Esophagus muscularis mucosa (tissue), 4 donors: ENCODE results near the gene LAMTOR5.

Source experiments
- EP300 ChIP-seq: sonication (generic); formaldehyde crosslinking; IDR thresholded peaks from one replicate; pipeline ENCODE4 v1.6.1; 2017; ENCODE audit warnings: antibody characterized with exemption
- POLR2AphosphoS5 ChIP-seq, 2 donors: sonication (generic); formaldehyde crosslinking; IDR thresholded peaks; one replicate each; pipeline ENCODE4 v1.6.1; 2017; ENCODE audit warnings: antibody characterized with exemption in 2 of 2
- TF ChIP-seq, protein P1 (sequence below), 3 experiments: fragments of 200-600 bp in 2 of 3; fragments of 450-650 bp in 1 of 3; sonication (generic) in 2 of 3; IDR thresholded peaks; one replicate each; pipeline ENCODE4 v1.5.1; 2017 to 2019; ENCODE audit warnings: antibody characterized with exemption in 3 of 3, mild to moderate bottlenecking in 2 of 3, moderate library complexity in 1 of 3

DNA sequence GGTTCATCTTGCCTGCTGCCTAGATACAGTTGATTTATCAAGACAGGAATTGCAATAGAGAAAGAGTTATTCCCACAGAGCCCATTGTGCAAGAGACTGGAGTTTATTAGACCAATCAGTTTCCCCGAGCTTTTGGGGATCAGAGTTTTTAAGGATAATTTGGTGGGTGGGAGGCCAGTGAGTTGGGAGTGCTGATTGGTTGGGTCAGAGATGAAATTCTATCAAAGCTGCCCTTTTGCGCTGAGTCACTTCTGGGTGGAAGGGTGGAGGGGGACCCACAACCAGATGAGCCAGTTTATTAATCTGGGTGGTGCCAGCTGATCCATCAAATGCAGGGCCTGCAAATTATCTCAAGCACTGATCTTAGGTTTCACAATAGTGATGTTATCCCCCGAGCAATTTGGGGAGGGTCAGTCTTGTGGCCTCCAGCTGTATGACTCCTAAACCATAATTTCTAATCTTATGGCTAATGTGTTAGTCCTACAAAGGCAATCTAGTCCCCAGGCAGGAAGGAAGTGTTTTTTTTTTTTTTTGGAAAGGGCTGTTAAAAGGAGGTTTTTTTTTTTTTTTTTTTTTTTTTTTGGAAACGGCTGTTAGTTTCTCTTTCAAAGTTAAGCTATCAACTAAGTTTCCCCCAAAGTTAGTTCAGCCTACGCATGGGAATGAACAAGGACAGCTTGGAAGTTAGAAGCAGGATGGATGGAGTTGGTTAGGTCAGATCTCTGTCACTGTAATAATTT, 24.1 kb downstream of the LAMTOR5 start:
- TF ChIP-seq, protein P1, sequence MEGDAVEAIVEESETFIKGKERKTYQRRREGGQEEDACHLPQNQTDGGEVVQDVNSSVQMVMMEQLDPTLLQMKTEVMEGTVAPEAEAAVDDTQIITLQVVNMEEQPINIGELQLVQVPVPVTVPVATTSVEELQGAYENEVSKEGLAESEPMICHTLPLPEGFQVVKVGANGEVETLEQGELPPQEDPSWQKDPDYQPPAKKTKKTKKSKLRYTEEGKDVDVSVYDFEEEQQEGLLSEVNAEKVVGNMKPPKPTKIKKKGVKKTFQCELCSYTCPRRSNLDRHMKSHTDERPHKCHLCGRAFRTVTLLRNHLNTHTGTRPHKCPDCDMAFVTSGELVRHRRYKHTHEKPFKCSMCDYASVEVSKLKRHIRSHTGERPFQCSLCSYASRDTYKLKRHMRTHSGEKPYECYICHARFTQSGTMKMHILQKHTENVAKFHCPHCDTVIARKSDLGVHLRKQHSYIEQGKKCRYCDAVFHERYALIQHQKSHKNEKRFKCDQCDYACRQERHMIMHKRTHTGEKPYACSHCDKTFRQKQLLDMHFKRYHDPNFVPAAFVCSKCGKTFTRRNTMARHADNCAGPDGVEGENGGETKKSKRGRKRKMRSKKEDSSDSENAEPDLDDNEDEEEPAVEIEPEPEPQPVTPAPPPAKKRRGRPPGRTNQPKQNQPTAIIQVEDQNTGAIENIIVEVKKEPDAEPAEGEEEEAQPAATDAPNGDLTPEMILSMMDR (IDR thresholded peaks at IDR 0.05), result no peak
- no peak for TF ChIP-seq POLR2AphosphoS5 (IDR thresholded peaks at IDR 0.05)
- TF ChIP-seq EP300, result no peak
